Activated CD4-positive, alpha-beta T cell treated with anti-CD3 and anti-CD28 coated beads, Interleukin-2, amount 50 U/mL, for 24 hours (primary cell): Measurements from ENCODE around the gene SNTN.
"Not testable (repeated sequence)": the region's sequence is repeated elsewhere in the genome, so short reads cannot be mapped to it uniquely, and the experiment has no call there.

ENCODE experiments used
- DNase-seq, 2 donors: peaks; one replicate each; pipeline ENCODE4 v3.0.0-alpha.2; 2020; ENCODE audit warnings: low read depth in 1 of 2, low spot score in 1 of 2

SNTN gene

DNA sequence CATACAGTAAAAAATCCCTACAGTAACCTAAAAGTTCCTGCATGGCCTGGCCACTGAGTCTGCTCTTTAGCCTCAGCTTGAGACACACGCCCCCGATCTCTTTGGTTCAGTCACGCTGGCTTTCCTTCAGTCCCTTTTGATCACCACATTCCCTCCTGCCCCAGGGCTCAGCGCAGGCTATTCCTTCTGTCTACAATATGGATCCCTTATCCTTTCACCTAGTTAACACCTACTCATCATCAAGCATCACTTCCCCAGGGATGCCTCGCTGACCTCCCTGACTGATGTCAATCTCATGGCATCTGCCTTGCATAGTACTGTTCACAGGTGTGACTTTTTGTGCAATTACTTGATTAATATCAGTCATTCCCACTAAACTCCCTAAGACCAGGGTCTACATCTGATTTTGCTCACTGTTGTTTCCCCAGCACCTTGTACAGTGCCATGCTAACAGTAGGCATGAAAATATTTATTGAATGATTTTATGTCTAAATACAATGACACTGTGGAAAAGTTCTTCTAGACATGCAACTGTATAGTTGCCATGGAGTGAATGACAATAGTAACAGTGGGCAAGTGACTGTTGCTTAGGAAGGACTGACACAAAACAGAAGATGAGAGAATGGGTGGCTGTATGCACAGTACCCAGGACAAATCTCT, at the start of gene SNTN:
TSS of gene SNTN (plus strand) at position 610 of the 660 bp plus-strand sequence. CDS start at position 623, 13 bp downstream.
- DNase-seq: no peak

GRCh38 chr3:63607716-63608115, 44.8 kb upstream of the SNTN start:
- no peak for DNase-seq

GRCh38 chr3:63609408-63609807, 43.1 kb upstream of the SNTN start:
- no peak for DNase-seq

GRCh38 chr3:63609834-63610233, 42.6 kb upstream of the SNTN start:
- DNase-seq: no peak

- DNase-seq: no peak
These were observed 41.1 kb upstream of the SNTN start for GRCh38 chr3:63611382-63611781.

DNA sequence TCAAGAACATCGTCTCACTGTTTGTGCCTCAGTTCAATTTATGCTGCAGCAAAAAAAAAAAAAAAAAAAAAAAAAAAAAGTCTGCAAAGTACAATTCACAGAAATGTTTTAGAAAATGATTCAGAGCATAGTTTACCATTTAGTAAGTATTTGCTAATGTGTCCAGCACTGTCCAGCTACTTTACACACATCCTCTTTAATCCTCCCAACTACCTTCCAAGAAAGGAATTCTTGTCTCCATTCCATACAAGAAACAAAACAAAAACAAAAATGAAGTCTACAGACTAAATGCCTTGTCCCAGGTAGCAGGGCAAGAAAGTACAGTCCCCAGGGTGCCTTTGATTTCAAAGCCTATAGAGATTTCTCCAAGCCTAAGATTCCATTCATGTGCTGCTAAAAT, 38.9 kb upstream of the SNTN start:
- DNase-seq: no peak

DNA sequence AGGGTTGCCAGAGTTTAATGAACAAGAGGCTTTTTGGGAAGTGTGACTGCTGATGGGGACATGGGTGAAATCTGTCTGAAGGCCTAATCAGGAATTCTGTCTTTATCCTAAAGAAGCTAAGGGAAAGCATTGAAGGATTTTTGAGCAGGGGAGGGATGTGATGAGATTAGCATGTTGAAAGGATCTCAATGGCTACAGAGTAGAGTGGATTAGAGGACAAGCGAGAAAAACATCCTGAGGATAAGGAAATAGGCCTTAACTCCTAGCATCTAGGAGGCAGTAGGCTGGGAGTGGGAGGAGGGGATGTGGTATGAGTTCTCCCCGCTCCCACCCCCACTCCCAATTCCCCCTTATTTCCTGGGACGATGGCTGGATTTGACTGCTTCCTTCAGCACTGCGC, 35.1 kb upstream of the SNTN start:
- no peak for DNase-seq

GRCh38 chr3:63624941-63625560, 27.4 kb upstream of the SNTN start:
- DNase-seq: no peak

DNA sequence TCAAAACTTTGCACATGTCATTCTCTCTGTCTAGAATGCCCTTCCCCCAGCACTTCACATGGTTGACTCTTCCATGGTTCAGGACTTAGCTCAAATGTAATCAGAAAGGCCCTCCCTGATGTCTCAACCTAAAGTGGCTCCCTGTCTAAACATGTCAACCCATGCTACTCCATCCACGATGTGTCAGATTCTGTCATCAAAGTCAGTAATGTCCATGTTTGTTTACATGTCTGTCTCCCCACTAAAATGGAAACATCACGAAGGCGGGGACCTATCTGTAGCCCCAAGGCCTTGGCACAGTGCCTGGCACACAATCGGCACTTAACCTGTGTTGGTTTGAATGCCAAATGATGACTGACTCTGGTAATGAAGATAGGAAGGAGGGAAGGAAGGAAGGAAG, 20.8 kb upstream of the SNTN start:
- no peak for DNase-seq

GRCh38 chr3:63635186-63635585, 17.3 kb upstream of the SNTN start:
- no peak for DNase-seq

GRCh38 chr3:63639806-63640205, 12.7 kb upstream of the SNTN start:
- no peak for DNase-seq

GRCh38 chr3:63642488-63642887, 10.0 kb upstream of the SNTN start:
- no peak for DNase-seq

DNA sequence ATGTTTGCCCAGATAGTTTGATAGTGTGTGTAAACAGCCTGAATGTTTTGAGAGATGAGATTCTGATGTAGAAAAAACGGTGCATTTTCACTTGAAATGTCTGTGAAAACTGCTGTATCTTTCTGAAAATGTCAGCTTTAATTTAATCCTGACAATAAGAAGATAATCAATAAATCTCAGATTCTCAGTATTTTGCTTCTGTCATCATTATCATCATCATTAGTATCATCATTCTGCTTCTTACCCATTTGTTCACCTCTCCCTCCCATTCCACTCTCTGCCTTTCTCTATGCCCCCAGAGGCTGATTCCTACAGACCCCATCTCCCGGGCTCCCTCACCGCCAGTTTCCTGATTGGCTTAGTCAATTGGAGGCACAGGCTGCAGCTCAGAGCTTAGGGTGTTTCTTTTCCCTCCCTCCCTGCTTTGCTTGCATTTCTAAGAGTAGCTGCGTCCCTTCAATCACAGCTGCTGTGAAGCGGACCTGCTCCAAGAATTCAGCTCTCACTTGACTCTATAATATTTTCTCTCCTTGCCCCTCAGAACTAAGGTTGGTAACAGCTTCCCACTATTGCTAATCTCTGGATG, 8.2 kb upstream of the SNTN start:
- no peak for DNase-seq

GRCh38 chr3:63644928-63645781, 7.3 kb upstream of the SNTN start:
- not testable (repeated sequence) for DNase-seq

GRCh38 chr3:63654211-63654610, 1.7 kb downstream of the SNTN start:
- no peak for DNase-seq

GRCh38 chr3:63654931-63655330, 2.5 kb downstream of the SNTN start:
- no peak for DNase-seq

DNA sequence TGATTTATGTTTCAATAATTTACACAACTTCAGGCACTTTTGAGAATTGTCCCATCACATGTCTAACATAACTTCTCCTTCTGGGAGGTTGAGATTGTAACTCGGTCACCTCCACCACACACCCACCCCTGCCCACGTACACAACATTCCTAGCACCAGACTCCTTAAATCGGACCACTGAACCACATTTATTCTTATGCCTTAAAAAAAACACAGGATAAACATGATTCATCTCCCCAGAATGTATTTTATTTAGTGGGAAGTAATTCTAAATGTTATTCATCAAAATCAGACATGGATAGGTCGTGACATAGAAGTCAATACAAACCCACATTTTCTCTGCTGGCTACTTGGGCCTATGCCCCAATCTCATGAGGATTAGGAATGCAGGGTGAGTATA, 3.0 kb downstream of the SNTN start:
- no peak for DNase-seq

DNA sequence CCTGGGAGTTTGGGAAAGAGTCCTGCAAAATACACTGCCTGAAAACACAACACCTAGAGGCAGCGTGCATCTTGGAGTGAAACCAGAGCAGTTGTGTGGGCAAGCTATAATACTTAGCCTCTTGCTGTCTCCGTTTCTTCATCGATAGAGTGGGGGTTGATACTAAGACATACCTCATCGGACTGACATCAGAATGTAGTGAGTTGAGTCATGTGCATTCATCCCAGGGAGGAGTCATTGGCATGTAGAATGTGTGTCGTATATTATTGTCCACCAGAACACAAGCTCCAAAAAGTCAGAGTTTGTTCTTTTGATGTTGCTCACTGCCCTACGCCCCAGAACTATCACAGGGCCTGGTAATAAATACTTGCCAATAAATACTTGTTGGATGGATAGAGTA, 4.3 kb downstream of the SNTN start:
- no peak for DNase-seq

DNA sequence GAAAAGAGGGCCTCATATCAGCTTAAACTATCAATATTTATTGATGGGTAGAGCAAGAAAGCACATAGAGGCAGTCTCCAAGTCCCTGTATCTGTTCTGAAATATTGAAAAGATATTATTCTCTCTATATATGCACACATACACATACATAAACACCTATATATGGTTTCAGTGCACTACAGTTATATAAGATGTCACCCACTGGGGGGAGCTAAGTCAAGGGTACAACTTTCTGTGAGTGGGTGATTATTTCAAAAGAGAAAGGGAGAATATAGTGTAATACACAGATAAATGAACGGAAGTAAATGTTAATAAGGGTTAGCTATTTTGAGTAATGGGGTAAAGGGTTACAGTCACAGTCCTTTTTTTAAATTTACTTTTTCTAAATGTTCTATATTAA, 8.8 kb downstream of the SNTN start:
- DNase-seq: no peak

- DNase-seq: no peak
These were observed 9.5 kb downstream of the SNTN start for GRCh38 chr3:63662011-63662410.

DNA sequence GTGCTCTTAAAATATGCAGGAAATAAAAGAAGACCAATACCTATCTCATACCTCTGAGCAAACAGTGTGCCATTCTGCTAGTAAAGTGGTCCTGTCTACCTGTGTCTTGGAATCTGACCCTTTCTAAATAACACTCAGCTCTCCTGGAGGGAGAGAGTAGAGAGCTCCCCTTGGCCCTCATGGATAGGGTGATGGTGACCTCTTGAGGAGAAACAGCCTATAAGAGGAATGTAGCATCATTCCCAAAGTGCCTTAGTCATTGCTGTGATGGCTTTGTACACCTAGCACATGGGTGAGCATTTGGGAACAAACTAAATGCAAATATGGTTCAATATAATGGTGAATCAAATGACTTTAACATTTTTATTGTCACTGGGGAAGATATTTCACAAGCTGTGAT, 10.0 kb downstream of the SNTN start:
- no peak for DNase-seq

DNA sequence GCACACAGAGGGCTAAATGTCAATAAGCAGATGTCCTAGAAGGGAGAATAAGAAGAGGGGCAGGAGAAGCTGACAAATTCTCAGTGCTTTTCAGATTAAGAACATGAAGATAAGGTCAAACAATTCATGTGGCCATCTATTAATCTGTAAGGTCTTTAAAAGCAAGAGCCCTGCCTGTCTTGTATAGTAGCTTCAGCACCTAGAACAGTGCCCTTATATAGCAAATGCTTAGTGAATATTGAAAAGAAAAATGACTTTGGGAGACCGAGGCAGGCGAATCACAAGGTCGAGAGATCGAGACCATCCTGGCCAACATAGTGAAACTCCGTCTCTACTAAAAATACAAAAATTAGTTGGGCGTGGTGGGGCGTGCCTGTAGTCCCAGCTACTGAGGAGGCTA, 18.1 kb downstream of the SNTN start:
- no peak for DNase-seq
